B cell (primary cell): Measurements from ENCODE around the gene TMEM163. TPM values are rescaled to one million over a fixed set of nuclear protein-coding genes. Genes with fewer than 3 reads are reported as not detected.

Source experiments
- ATAC-seq: fragments of 200-7000 bp; cut with Tn5 transposase; one replicate; pipeline ENCODE4 v1.10.0; 2021; ENCODE audit warnings: low read depth, mild to moderate bottlenecking, moderate number of reproducible peaks, moderate library complexity
- CTCF ChIA-PET: fragments of 350-600 bp; sonication (Branson Sonifier 250); formaldehyde crosslinking; loops from one replicate; lab custom pipeline; 2021; ENCODE audit warnings: antibody characterized with exemption, inconsistent platforms; lab: Charles Lee
- POLR2A ChIA-PET: fragments of 350-600 bp; sonication (Branson Sonifier 250); formaldehyde crosslinking; loops from one replicate; lab custom pipeline; 2021; ENCODE audit warnings: antibody characterized with exemption; lab: Charles Lee
- DNase-seq: peaks from one replicate; pipeline ENCODE4 v3.0.0; 2013
- H2AFZ ChIP-seq: 2 replicates; pipeline ENCODE4 v1.6.1; 2012; ENCODE audit warnings: mild to moderate bottlenecking, low read depth, low read length; ENCODE audit not compliant: insufficient read depth, poor library complexity, severe bottlenecking
- H3K27ac ChIP-seq, 2 donors: 1 replicate in 1 of 2; 2 replicates in 1 of 2; pipeline ENCODE4 v1.5.1; 2012 to 2013; ENCODE audit warnings: low read length in 2 of 2, mild to moderate bottlenecking in 2 of 2, moderate library complexity in 1 of 2
- H3K27me3 ChIP-seq, 4 experiments: fragments of 200-600 bp in 1 of 4; sonication (generic) in 1 of 4; replicated peaks in 1 of 4; 1 replicate in 2 of 4; 2 replicates in 2 of 4; pipeline versions ENCODE4 v1.6.1 to v1.7.0; 2013 to 2016; ENCODE audit warnings: low read length in 3 of 4, mild to moderate bottlenecking in 2 of 4, mixed read lengths in 1 of 4, moderate library complexity in 1 of 4; ENCODE audit not compliant: insufficient read depth in 4 of 4, control insufficient read depth in 3 of 4; ENCODE audit errors: control extremely low read depth in 1 of 4
- H3K36me3 ChIP-seq, 2 experiments: replicated peaks in 1 of 2; 1 replicate in 1 of 2; 2 replicates in 1 of 2; pipeline versions ENCODE4 v1.6.1 to v1.7.1; 2013; ENCODE audit warnings: low read length in 1 of 2; ENCODE audit not compliant: insufficient read depth in 2 of 2, control insufficient read depth in 1 of 2; ENCODE audit errors: control extremely low read depth in 1 of 2, extremely low read depth in 1 of 2
- H3K4me1 ChIP-seq, 2 donors: fragments of 200-600 bp in 1 of 2; sonication (generic) in 1 of 2; 1 replicate in 1 of 2; 2 replicates in 1 of 2; pipeline versions ENCODE4 v1.5.1 to v1.6.1; 2013 to 2017; ENCODE audit warnings: low read length in 2 of 2; ENCODE audit not compliant: control insufficient read depth in 2 of 2, insufficient read depth in 2 of 2
- H3K4me2 ChIP-seq: replicated peaks from 2 replicates; pipeline ENCODE3; 2012; ENCODE audit warnings: mild to moderate bottlenecking, low read depth, low read length; ENCODE audit not compliant: poor library complexity, severe bottlenecking
- H3K4me3 ChIP-seq, 5 experiments: fragments of 200-600 bp in 1 of 5; sonication (generic) in 1 of 5; 1 replicate in 3 of 5; 2 replicates in 2 of 5; pipeline versions ENCODE4 v1.5.1 to v1.7.0; 2011 to 2016; ENCODE audit warnings: low read length in 4 of 5, mild to moderate bottlenecking in 4 of 5, low read depth in 2 of 5, control low read depth in 1 of 5, moderate library complexity in 1 of 5; ENCODE audit not compliant: insufficient read depth in 1 of 5; ENCODE audit errors: control extremely low read depth in 1 of 5, extremely low read depth in 1 of 5
- H3K79me2 ChIP-seq: fragments of 200-600 bp; sonication (generic); one replicate; pipeline ENCODE4 v1.6.0; 2016; ENCODE audit warnings: low read length; ENCODE audit not compliant: control insufficient read depth, insufficient read depth
- H3K9ac ChIP-seq: fragments of 200-600 bp; sonication (generic); 2 replicates; pipeline ENCODE4 v1.6.1; 2017; ENCODE audit warnings: mild to moderate bottlenecking, low read length, moderate library complexity
- H3K9me3 ChIP-seq, 3 donors: one replicate each; pipeline versions ENCODE4 v1.6.1 to v1.7.1; 2013; ENCODE audit warnings: low read length in 2 of 3; ENCODE audit not compliant: control insufficient read depth in 2 of 3, insufficient read depth in 1 of 3; ENCODE audit errors: control extremely low read depth in 1 of 3
- H4K20me1 ChIP-seq: 2 replicates; pipeline ENCODE4 v1.6.0; 2012; ENCODE audit warnings: mild to moderate bottlenecking, low read length; ENCODE audit not compliant: insufficient read depth, control insufficient read depth, poor library complexity, severe bottlenecking
- H3K27ac Mint-ChIP-seq: one replicate; pipeline ENCODE4 v1.8.0; 2021; ENCODE audit warnings: mixed read lengths
- H3K27me3 Mint-ChIP-seq: one replicate; pipeline ENCODE4 v1.8.0; 2021; ENCODE audit warnings: mixed read lengths
- H3K4me1 Mint-ChIP-seq: one replicate; pipeline ENCODE4 v1.8.0; 2021; ENCODE audit warnings: mixed read lengths
- H3K4me3 Mint-ChIP-seq: one replicate; pipeline ENCODE4 v1.8.0; 2021; ENCODE audit warnings: mixed read lengths
- H3K9me3 Mint-ChIP-seq: one replicate; pipeline ENCODE4 v1.8.0; 2022; ENCODE audit warnings: mixed read lengths; ENCODE audit not compliant: insufficient read depth
- EZH2 ChIP-seq: IDR thresholded peaks from 2 replicates; pipeline ENCODE4 v1.6.1; 2012; ENCODE audit warnings: borderline replicate concordance, low read depth, mild to moderate bottlenecking, moderate library complexity, low read length; ENCODE audit not compliant: insufficient read depth, poor library complexity, severe bottlenecking
- WGBS: methylation state at CpG from one replicate; pipeline ENCODE4 v1.1.5; 2013; ENCODE audit warnings: missing lambda C conversion rate; ENCODE audit not compliant: insufficient coverage; 5-methylcytosine and 5-hydroxymethylcytosine counted together
- intact Hi-C: fragments of 100-400 bp; cut with micrococcal nuclease; formaldehyde crosslinking; loops from one replicate; pipeline ENCODE4 v1.10.0; 2022
- polyA plus RNA-seq: library from polyadenylated mRNA; depleted of rRNA; stranded (reverse); fragments of >200 nt; gene quantifications from 2 replicates; pipeline ENCODE4 v1.2.3, GENCODE V29; 2012
- total RNA-seq, 2 donors: library from RNA; stranded (reverse); fragments of 120-200 nt in 1 of 2; gene quantifications; 1 replicate in 1 of 2; 2 replicates in 1 of 2; pipeline versions ENCODE4 v1.2.3 to v1.2.4, GENCODE V29; 2013 to 2022
- TF ChIP-seq, protein P1 (sequence below): fragments of 200-600 bp; IDR thresholded peaks from one replicate; pipeline ENCODE4 v1.8.0; 2022; ENCODE audit warnings: antibody characterized with exemption, mild to moderate bottlenecking

Gene TMEM163
- total and polyA plus RNA-seq, 2 donors (not counting 1 experiment from before 2014, with no cell fraction given) = 2.6 to 5.6 TPM

DNA sequence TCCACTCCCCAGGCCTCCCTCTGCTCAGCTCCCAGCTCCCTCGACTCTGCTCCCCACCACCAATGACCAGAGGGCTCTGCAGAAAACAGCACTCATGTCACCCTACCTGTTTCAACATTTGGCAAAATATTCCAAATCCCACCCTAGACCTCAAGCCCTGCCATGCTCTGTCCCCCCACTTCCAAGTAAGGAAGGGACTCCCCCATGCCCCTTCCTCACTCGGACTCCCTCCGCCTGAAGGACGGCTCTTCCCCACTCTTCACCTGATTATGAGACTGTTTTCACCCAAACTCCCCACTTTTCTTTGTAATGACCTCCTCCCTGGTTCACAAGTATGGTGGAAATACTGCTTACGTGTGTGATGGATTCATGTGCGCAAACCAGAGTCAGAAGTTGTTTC, 256.5 kb downstream of the TMEM163 start:
- no peaks in the 10 kb centered on the region for H3K27me3 Mint-ChIP-seq
- no peak overlapping the region for H3K4me2 ChIP-seq
- no peak overlapping the region for H3K9ac ChIP-seq
- 90% methylated on average over 1 of the region's 6 CpGs for WGBS
- POLR2A ChIA-PET = no interaction called here
- H4K20me1 ChIP-seq = no peaks in the 10 kb centered on the region
- no peak overlapping the region for H3K27ac ChIP-seq
- no peak for ATAC-seq
- no peaks in the 10 kb centered on the region for H3K27me3 ChIP-seq
- H3K9me3 ChIP-seq = peaks cover 0 to 3% (median 0%) of the 10 kb centered on the region in 3 donors
- peaks cover 3% of the 10 kb centered on the region for H3K4me1 Mint-ChIP-seq
- CTCF ChIA-PET = no interaction called here
- H3K4me3 Mint-ChIP-seq = no peak overlapping the region
- DNase-seq = no peak
- H3K79me2 ChIP-seq = no peaks in the 10 kb centered on the region
- no peak overlapping the region for H3K27ac Mint-ChIP-seq
- H3K4me1 ChIP-seq = no peaks in the 10 kb centered on the region
- TF ChIP-seq, protein P1, sequence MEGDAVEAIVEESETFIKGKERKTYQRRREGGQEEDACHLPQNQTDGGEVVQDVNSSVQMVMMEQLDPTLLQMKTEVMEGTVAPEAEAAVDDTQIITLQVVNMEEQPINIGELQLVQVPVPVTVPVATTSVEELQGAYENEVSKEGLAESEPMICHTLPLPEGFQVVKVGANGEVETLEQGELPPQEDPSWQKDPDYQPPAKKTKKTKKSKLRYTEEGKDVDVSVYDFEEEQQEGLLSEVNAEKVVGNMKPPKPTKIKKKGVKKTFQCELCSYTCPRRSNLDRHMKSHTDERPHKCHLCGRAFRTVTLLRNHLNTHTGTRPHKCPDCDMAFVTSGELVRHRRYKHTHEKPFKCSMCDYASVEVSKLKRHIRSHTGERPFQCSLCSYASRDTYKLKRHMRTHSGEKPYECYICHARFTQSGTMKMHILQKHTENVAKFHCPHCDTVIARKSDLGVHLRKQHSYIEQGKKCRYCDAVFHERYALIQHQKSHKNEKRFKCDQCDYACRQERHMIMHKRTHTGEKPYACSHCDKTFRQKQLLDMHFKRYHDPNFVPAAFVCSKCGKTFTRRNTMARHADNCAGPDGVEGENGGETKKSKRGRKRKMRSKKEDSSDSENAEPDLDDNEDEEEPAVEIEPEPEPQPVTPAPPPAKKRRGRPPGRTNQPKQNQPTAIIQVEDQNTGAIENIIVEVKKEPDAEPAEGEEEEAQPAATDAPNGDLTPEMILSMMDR = no peak
- TF ChIP-seq EZH2 = no peak
- no peak overlapping the region for H2AFZ ChIP-seq
- intact Hi-C loops = no loop called here
- H3K9me3 Mint-ChIP-seq = no peaks in the 10 kb centered on the region
- H3K4me3 ChIP-seq = no peak overlapping the region
- H3K36me3 ChIP-seq = no peaks in the 10 kb centered on the region

DNA sequence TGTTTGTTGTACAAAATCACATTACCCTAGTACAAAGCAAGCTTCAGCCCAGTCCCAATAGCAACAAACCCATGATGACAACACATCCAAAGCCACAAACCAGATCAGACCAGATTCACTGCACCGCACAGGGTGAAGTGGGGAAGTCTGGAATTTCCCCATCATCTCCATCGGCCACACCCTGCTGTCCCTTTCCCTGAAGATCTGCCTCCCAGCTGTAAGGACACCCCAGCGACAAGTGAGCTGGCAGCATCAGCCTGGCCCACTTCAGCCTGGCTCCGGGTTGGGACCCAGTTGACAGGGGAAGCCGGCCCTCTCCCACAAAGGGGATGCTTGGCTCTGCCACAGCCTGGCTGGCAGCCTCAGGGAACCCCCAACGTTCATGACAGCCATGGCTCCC, 257.3 kb downstream of the TMEM163 start:
- H3K9ac ChIP-seq = no peak overlapping the region
- POLR2A ChIA-PET = no interaction called here
- H3K27ac Mint-ChIP-seq = no peak overlapping the region

More for the DNA sequence above, 257.3 kb downstream of the TMEM163 start:
- H3K4me1 ChIP-seq = no peaks in the 10 kb centered on the region
- no peak overlapping the region for H2AFZ ChIP-seq
- H3K9me3 Mint-ChIP-seq = no peaks in the 10 kb centered on the region
- H3K4me1 Mint-ChIP-seq = peaks cover 3% of the 10 kb centered on the region
- H3K4me3 ChIP-seq = no peak overlapping the region
- no peaks in the 10 kb centered on the region for H3K27me3 ChIP-seq
- H3K36me3 ChIP-seq = peaks cover 0 to under 1% of the 10 kb centered on the region in 2 experiments
- no peaks in the 10 kb centered on the region for H3K79me2 ChIP-seq
- H3K27ac ChIP-seq = no peak overlapping the region
- no peaks in the 10 kb centered on the region for H4K20me1 ChIP-seq
- intact Hi-C loops = no loop called here
- no peaks in the 10 kb centered on the region for H3K27me3 Mint-ChIP-seq
- H3K4me2 ChIP-seq = no peak overlapping the region
- TF ChIP-seq, protein P1 = no peak
- no peak for TF ChIP-seq EZH2
- no peak overlapping the region for H3K4me3 Mint-ChIP-seq
- ATAC-seq (no peak), DNase-seq (no peak)
- CTCF ChIA-PET = interaction anchor here (0.6 to 1.7 kb wide), 9 partner anchors 9 to 526 kb away, joined by 3 to 11 read pairs (median 3); no protein-coding TSS in a partner anchor
- WGBS = 95% methylated on average over 5 of the region's 6 CpGs
- H3K9me3 ChIP-seq = peaks cover 0 to 3% (median 0%) of the 10 kb centered on the region in 3 donors
